ENCODE results near the gene ZFP62. TPM values are rescaled to one million over a fixed set of nuclear protein-coding genes. Genes with fewer than 3 reads are reported as not detected.
A peak's percentile ranks its signal among the peaks of the same experiment; 100 is the strongest.

The ZFP62 gene
- total and polyA plus RNA-seq, 2 of the 8 experiments (the other 6 are each of a cell fraction or from before 2014, with no cell fraction given): 9.3 to 38.5 TPM

GRCh38 chr5:180802325-180803180 is 58.5 kb downstream of the ZFP62 start, which contains the start of gene MGAT1:
TSS of gene MGAT1 (minus strand) at chr5:180802806. CDS start at chr5:180792971, 9,835 bp downstream.
- H3K18ac ChIP-seq (ENCODE audit: extremely low read depth, low read length): peak within 1 kb of the TSS; percentile 84
- peak within 1 kb of the TSS; percentile 90 for H4K8ac ChIP-seq (ENCODE audit: extremely low read depth, insufficient read depth, low read length)
- CTCF ChIA-PET (ENCODE audit: partially characterized antibody): interaction anchor here (0.6 to 6.4 kb wide), 5 partner anchors 9 to 219 kb away, joined by 3 to 99 read pairs (median 3); no protein-coding TSS in a partner anchor
- peak within 1 kb of the TSS; percentile 91 for H4K91ac ChIP-seq (replicated peaks; ENCODE audit: insufficient read length, low read length)
- peaks cover 32% of the 10 kb centered on the region for H3K79me1 ChIP-seq (ENCODE audit: low read depth, low read length)
- H3K27ac ChIP-seq (ENCODE audit: low read depth, low read length): peak within 1 kb of the TSS; percentile 95
- H3K4me1 ChIP-seq (replicated peaks in 1 of 4; ENCODE audit: control insufficient read depth in 3 of 4, insufficient read depth in 4 of 4, low read length in 3 of 4): peaks cover 4 to 24% (median 16%) of the 10 kb centered on the region in 4 experiments
- 1% methylated on average over 33 of the region's 87 CpGs; no CpG with 5 or more reads in 1 of the 2 experiments for WGBS, 2 experiments (ENCODE audit: extremely low coverage in 1 of 2, insufficient coverage in 1 of 2, insufficient read length in 1 of 2, insufficient replicate concordance in 2 of 2, low coverage in 1 of 2, low lambda C conversion rate in 2 of 2, missing lambda C conversion rate in 1 of 2)
- peaks cover 30 to 62% of the 10 kb centered on the region in 2 experiments for H3K79me2 ChIP-seq (ENCODE audit: control insufficient read depth in 1 of 2, insufficient read depth in 2 of 2, low read length in 2 of 2)
- H3K36me3 ChIP-seq (ENCODE audit: control insufficient read depth in 2 of 4, insufficient read depth in 4 of 4, low read length in 3 of 4): peaks cover 0 to 3% (median 0%) of the 10 kb centered on the region in 4 experiments; a peak in 1 of 8 replicates
- peak within 1 kb of the TSS; percentile 33; the same call in 1 of the 2 replicates for H2AK5ac ChIP-seq (ENCODE audit: low read depth, low read length)
- H3K56ac ChIP-seq (replicated peaks; ENCODE audit: insufficient read length, low read depth, low read length): peak within 1 kb of the TSS; percentile 77
- H3K4me3 ChIP-seq (ENCODE audit: extremely low read depth in 1 of 4, insufficient read depth in 2 of 4, low read depth in 3 of 4, low read length in 4 of 4): peak within 1 kb of the TSS; percentile 70 to 95 (median 84)
- FAIRE-seq: no peak
- peak in 1 of 2 experiments; percentile 90 for DNase-seq (ENCODE audit: low read depth in 1 of 2, low spot score in 2 of 2)
- POLR2A ChIA-PET (ENCODE audit: partially characterized antibody): interaction anchor here (0.9 to 4.9 kb wide), 14 partner anchors 8 to 389 kb away, joined by 3 to 37 read pairs (median 5); no protein-coding TSS in a partner anchor
- peak within 1 kb of the TSS; percentile 32; the same call in 1 of the 2 replicates for H2BK15ac ChIP-seq (ENCODE audit: low read length)
- peaks cover 23 to 34% of the 10 kb centered on the region in 2 experiments for H4K20me1 ChIP-seq (replicated peaks in 1 of 2; ENCODE audit: control insufficient read depth in 1 of 2, insufficient read depth in 2 of 2, low read length in 2 of 2)
- no peak within 1 kb of the TSS for H2BK120ac ChIP-seq (replicated peaks; ENCODE audit: low read depth, low read length)
- H3K4ac ChIP-seq (replicated peaks; ENCODE audit: insufficient read length, low read depth, low read length): peak within 1 kb of the TSS; percentile 2
- H3K4me2 ChIP-seq (ENCODE audit: insufficient read depth in 1 of 2, low read depth in 2 of 2, low read length in 2 of 2): peak within 1 kb of the TSS; percentile 86 to 94
- H3K23ac ChIP-seq (ENCODE audit: insufficient read length): peak within 1 kb of the TSS; percentile 10
- H2BK12ac ChIP-seq (ENCODE audit: low read depth, low read length): 0 out of 2 replicates have a peak within 1 kb of the TSS, but pooled peaks have one; percentile 20
- peak within 1 kb of the TSS; percentile 84 to 92 (median 86) for H3K9ac ChIP-seq (replicated peaks in 1 of 4; ENCODE audit: extremely low read depth in 1 of 4, low read depth in 3 of 4, low read length in 3 of 4)
- no peaks in the 10 kb centered on the region for H3K9me3 ChIP-seq (ENCODE audit: insufficient read depth in 2 of 2, low read depth in 1 of 2, low read length in 1 of 2)
- no peak within 1 kb of the TSS for H2BK20ac ChIP-seq (ENCODE audit: low read length)
- peak within 1 kb of the TSS; percentile 89; the same call in 1 of the 2 replicates for H2BK5ac ChIP-seq (ENCODE audit: low read depth, low read length)
- no peak within 1 kb of the TSS for H3K14ac ChIP-seq (ENCODE audit: insufficient read length)
- H2AFZ ChIP-seq (ENCODE audit: low read length): no peak within 1 kb of the TSS
- no peaks in the 10 kb centered on the region; the same call in 1 of the 2 replicates for H3K23me2 ChIP-seq (ENCODE audit: low read depth, low read length)
- peak within 1 kb of the TSS; percentile 84 for H4K5ac ChIP-seq (ENCODE audit: insufficient read length, low read depth, low read length)
- H3K27me3 ChIP-seq (replicated peaks in 1 of 4; ENCODE audit: control insufficient read depth in 3 of 4, extremely low read depth in 1 of 4, insufficient read depth in 3 of 4, low read length in 3 of 4): no peaks in the 10 kb centered on the region
- TF ChIP-seq MAFK (IDR thresholded peaks at IDR 0.05; ENCODE audit: low read depth, low read length) (no peak), POLR2AphosphoS5 (IDR thresholded peaks at IDR 0.05; ENCODE audit: low read depth, low read length) (peak; percentile 88), SUZ12 (IDR thresholded peaks at IDR 0.05; ENCODE audit: low read length) (no peak), CEBPB (IDR thresholded peaks at IDR 0.05; ENCODE audit: low read depth, low read length) (peak; percentile 58; the same call in 1 of the 2 replicates), RBBP5 (IDR thresholded peaks at IDR 0.05; ENCODE audit: borderline replicate concordance, low read depth, low read length) (peak; percentile 67), TAF7 (optimal IDR thresholded peaks at IDR 0.05; ENCODE audit: borderline replicate concordance, low read depth, low read length) (peak; percentile 92), POLR2A (IDR thresholded peaks at IDR 0.05; ENCODE audit: control extremely low read depth in 1 of 2, low read depth in 2 of 2, low read length in 2 of 2) (peak in 1 of 2 experiments; percentile 68; a peak in 2 of 3 replicates), SP4 (IDR thresholded peaks at IDR 0.05; ENCODE audit: low read length) (0 out of 2 replicates have a peak, but pooled peaks have one; percentile 6)

Data from H1 (cell line).